RWPE2 (cell line): Measurements from ENCODE around the gene HPN.

Experiments
- ATAC-seq: fragments of 200-7000 bp; cut with Tn5 transposase; 3 replicates; pipeline ENCODE4 v1.9.1; 2021; ENCODE audit warnings: low read depth
- DNase-seq: peaks from one replicate; pipeline ENCODE4 v3.0.0-alpha.2; 2020; ENCODE audit warnings: low spot score
- H3K27ac ChIP-seq: fragments of 450-650 bp; 2 replicates; pipeline ENCODE4 v1.5.1; 2017; ENCODE audit warnings: mild to moderate bottlenecking; ENCODE audit not compliant: poor library complexity, severe bottlenecking
- H3K27me3 ChIP-seq: fragments of 250-450 bp; sonication (Bioruptor Pico); 2 replicates; pipeline ENCODE4 v1.5.1; 2021; ENCODE audit warnings: mild to moderate bottlenecking, moderate library complexity; ENCODE audit not compliant: insufficient read depth, poor library complexity, severe bottlenecking
- H3K36me3 ChIP-seq: fragments of 250-450 bp; sonication (Bioruptor Pico); 2 replicates; pipeline ENCODE4 v1.5.1; 2020; ENCODE audit warnings: low read depth, mild to moderate bottlenecking, moderate library complexity
- H3K4me1 ChIP-seq: fragments of 250-450 bp; sonication (Bioruptor Pico); 2 replicates; pipeline ENCODE4 v1.5.1; 2021; ENCODE audit warnings: mild to moderate bottlenecking, moderate library complexity; ENCODE audit not compliant: insufficient read depth, poor library complexity, severe bottlenecking
- H3K4me3 ChIP-seq: fragments of 250-450 bp; sonication (Bioruptor Pico); 2 replicates; pipeline ENCODE4 v1.5.1; 2021; ENCODE audit warnings: mild to moderate bottlenecking, moderate library complexity; ENCODE audit not compliant: severe bottlenecking
- H3K9me3 ChIP-seq: fragments of 250-450 bp; sonication (Bioruptor Pico); 2 replicates; pipeline ENCODE4 v1.5.1; 2021; ENCODE audit warnings: mild to moderate bottlenecking, moderate library complexity; ENCODE audit not compliant: severe bottlenecking
- CTCF ChIP-seq: fragments of 450-650 bp; IDR thresholded peaks from one replicate; pipeline ENCODE4 v1.5.1; 2017; ENCODE audit warnings: mild to moderate bottlenecking, moderate library complexity; ENCODE audit not compliant: poor library complexity, severe bottlenecking

The HPN gene

DNA sequence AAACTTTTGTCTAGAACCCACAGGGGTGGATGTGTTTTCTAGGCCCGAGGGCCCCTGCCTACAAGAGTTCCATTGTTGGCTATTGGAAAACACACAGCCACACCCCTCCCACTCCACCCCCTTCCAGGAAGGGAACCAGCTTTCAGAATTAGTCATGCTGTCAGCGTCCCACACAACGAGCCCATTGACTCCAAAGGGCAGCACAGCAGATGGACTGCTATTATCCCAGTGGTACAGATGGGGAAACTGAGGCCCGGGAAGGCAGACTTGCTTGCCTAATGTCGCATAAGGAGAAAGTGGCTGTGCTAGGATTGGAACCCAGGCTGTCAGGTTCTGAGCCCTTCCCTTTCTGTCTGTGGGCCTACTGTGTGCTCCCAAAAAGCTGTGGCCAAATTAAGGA is 66.0 kb downstream of the HPN start:
- ATAC-seq (peak; percentile 82), DNase-seq (no peak)
- Histone ChIP-seq H3K4me3 (no peak overlapping the region), H3K4me1 (peaks cover 12% of the 10 kb centered on the region), H3K9me3 (no peaks in the 10 kb centered on the region), H3K27ac (peak overlapping the region; percentile 25), H3K36me3 (no peaks in the 10 kb centered on the region), H3K27me3 (no peaks in the 10 kb centered on the region)
- no peak for TF ChIP-seq CTCF

GRCh38 chr19:35108730-35109129 is 67.2 kb downstream of the HPN start:
- no peak for TF ChIP-seq CTCF
- H3K27ac ChIP-seq = no peak overlapping the region
- no peak for DNase-seq
- H3K36me3 ChIP-seq = no peaks in the 10 kb centered on the region
- H3K27me3 ChIP-seq = no peaks in the 10 kb centered on the region
- ATAC-seq = no peak
- no peaks in the 10 kb centered on the region for H3K9me3 ChIP-seq
- H3K4me3 ChIP-seq = no peak overlapping the region
- H3K4me1 ChIP-seq = peaks cover 12% of the 10 kb centered on the region

- no peaks in the 10 kb centered on the region for H3K9me3 ChIP-seq
- ATAC-seq = peak; percentile 68
- H3K27me3 ChIP-seq = no peaks in the 10 kb centered on the region
- H3K27ac ChIP-seq = no peak overlapping the region
- no peaks in the 10 kb centered on the region for H3K36me3 ChIP-seq
- no peak for TF ChIP-seq CTCF
- H3K4me1 ChIP-seq = peaks cover 12% of the 10 kb centered on the region
- DNase-seq = no peak
- H3K4me3 ChIP-seq = no peak overlapping the region
These were observed 68.0 kb downstream of the HPN start for GRCh38 chr19:35109395-35110112.

- Histone ChIP-seq H3K4me3 (no peak overlapping the region), H3K4me1 (peaks cover 15% of the 10 kb centered on the region), H3K36me3 (no peaks in the 10 kb centered on the region), H3K27ac (no peak overlapping the region), H3K9me3 (no peaks in the 10 kb centered on the region), H3K27me3 (no peaks in the 10 kb centered on the region)
- no peak for TF ChIP-seq CTCF
- DNase-seq = no peak
- ATAC-seq = no peak
These were observed 69.5 kb downstream of the HPN start for GRCh38 chr19:35110974-35111373.

GRCh38 chr19:35112995-35113688 is 71.6 kb downstream of the HPN start:
- Histone ChIP-seq H3K36me3 (no peaks in the 10 kb centered on the region), H3K4me1 (peaks cover 8% of the 10 kb centered on the region), H3K27me3 (no peaks in the 10 kb centered on the region), H3K9me3 (no peaks in the 10 kb centered on the region), H3K27ac (no peak overlapping the region), H3K4me3 (no peak overlapping the region)
- DNase-seq (no peak), ATAC-seq (no peak)
- TF ChIP-seq CTCF = no peak
